H9 (cell line): Measurements from ENCODE around the gene HPCAL1. TPM values are rescaled to one million over a fixed set of nuclear protein-coding genes. Genes with fewer than 3 reads are reported as not detected.
A peak's percentile ranks its signal among the peaks of the same experiment; 100 is the strongest.

Experiments used
- DNase-seq: peaks from one replicate; pipeline ENCODE4 v3.0.0-alpha.2; 2017
- H2AFZ ChIP-seq: one replicate; pipeline ENCODE4 v1.6.1; 2013; ENCODE audit warnings: mild to moderate bottlenecking, low read length, control low read depth, moderate library complexity
- H2AK5ac ChIP-seq: 2 replicates; pipeline ENCODE4 v1.6.1; 2013; ENCODE audit warnings: low read length, control low read depth, mixed read lengths; ENCODE audit not compliant: insufficient read length
- H2BK120ac ChIP-seq: one replicate; pipeline ENCODE4 v1.6.1; 2013; ENCODE audit warnings: low read depth, mild to moderate bottlenecking, low read length, control low read depth, inconsistent platforms; ENCODE audit not compliant: poor library complexity, severe bottlenecking
- H2BK12ac ChIP-seq: 2 replicates; pipeline ENCODE4 v1.6.1; 2013; ENCODE audit warnings: low read length, control low read depth, mixed read lengths, low read depth; ENCODE audit not compliant: insufficient read length
- H2BK15ac ChIP-seq: 2 replicates; pipeline ENCODE4 v1.6.1; 2013; ENCODE audit warnings: low read depth, low read length, control low read depth
- H2BK20ac ChIP-seq: one replicate; pipeline ENCODE4 v1.6.1; 2013; ENCODE audit warnings: low read depth, mild to moderate bottlenecking, low read length, control low read depth, inconsistent platforms; ENCODE audit not compliant: poor library complexity, severe bottlenecking
- H2BK5ac ChIP-seq: 2 replicates; pipeline ENCODE4 v1.6.1; 2013; ENCODE audit warnings: low read length, control low read depth, mixed read lengths; ENCODE audit not compliant: insufficient read length
- H3K14ac ChIP-seq: 2 replicates; pipeline ENCODE4 v1.6.1; 2013; ENCODE audit warnings: low read length, control low read depth; ENCODE audit not compliant: insufficient read depth
- H3K18ac ChIP-seq: 2 replicates; pipeline ENCODE4 v1.6.1; 2013; ENCODE audit warnings: low read depth, mild to moderate bottlenecking, mixed read lengths, low read length, control low read depth; ENCODE audit not compliant: insufficient read length
- H3K23ac ChIP-seq: 2 replicates; pipeline ENCODE4 v1.6.1; 2013; ENCODE audit warnings: low read length, control low read depth, mixed read lengths, low read depth; ENCODE audit not compliant: insufficient read length
- H3K23me2 ChIP-seq: 2 replicates; pipeline ENCODE4 v1.6.1; 2013; ENCODE audit warnings: low read depth, mild to moderate bottlenecking, mixed read lengths, low read length, control low read depth; ENCODE audit not compliant: insufficient read length, poor library complexity, severe bottlenecking
- H3K27ac ChIP-seq: 2 replicates; pipeline ENCODE4 v1.5.1; 2013; ENCODE audit warnings: low read length, control low read depth, mixed read lengths, low read depth; ENCODE audit not compliant: insufficient read length
- H3K27me3 ChIP-seq: 2 replicates; pipeline ENCODE4 v1.6.1; 2013; ENCODE audit warnings: low read length, control low read depth, inconsistent platforms; ENCODE audit not compliant: insufficient read depth
- H3K4ac ChIP-seq: 2 replicates; pipeline ENCODE4 v1.6.1; 2013; ENCODE audit warnings: low read depth, mild to moderate bottlenecking, control low read depth, inconsistent platforms, low read length, moderate library complexity
- H3K4me1 ChIP-seq: 2 replicates; pipeline ENCODE4 v1.6.1; 2013; ENCODE audit warnings: low read length, control low read depth, inconsistent platforms; ENCODE audit not compliant: insufficient read depth
- H3K4me2 ChIP-seq: 2 replicates; pipeline ENCODE4 v1.6.1; 2013; ENCODE audit warnings: low read length, control low read depth, mixed read lengths; ENCODE audit not compliant: insufficient read length, insufficient read depth
- H3K56ac ChIP-seq: 2 replicates; pipeline ENCODE4 v1.6.1; 2013; ENCODE audit warnings: low read depth, mild to moderate bottlenecking, mixed read lengths, low read length, control low read depth; ENCODE audit not compliant: insufficient read length
- H3K79me1 ChIP-seq: 2 replicates; pipeline ENCODE4 v1.6.1; 2013; ENCODE audit warnings: low read depth, mild to moderate bottlenecking, moderate library complexity, low read length, control low read depth, inconsistent platforms; ENCODE audit not compliant: insufficient read depth, poor library complexity, severe bottlenecking
- H3K79me2 ChIP-seq: 2 replicates; pipeline ENCODE4 v1.6.1; 2013; ENCODE audit warnings: low read length, control low read depth, inconsistent platforms; ENCODE audit not compliant: insufficient read depth
- H3K9ac ChIP-seq: 2 replicates; pipeline ENCODE4 v1.6.1; 2013; ENCODE audit warnings: low read length, control low read depth, mixed read lengths; ENCODE audit not compliant: insufficient read length; ENCODE audit errors: extremely low read depth
- H3K9me3 ChIP-seq: one replicate; pipeline ENCODE4 v1.6.1; 2013; ENCODE audit warnings: low read depth, low read length, inconsistent platforms; ENCODE audit not compliant: control insufficient read depth
- H3T11ph ChIP-seq: one replicate; pipeline ENCODE4 v1.6.1; 2013; ENCODE audit warnings: mild to moderate bottlenecking, low read length, control low read depth, inconsistent platforms
- H4K20me1 ChIP-seq: one replicate; pipeline ENCODE4 v1.6.1; 2013; ENCODE audit not compliant: control insufficient read depth, insufficient read length, insufficient read depth
- H4K5ac ChIP-seq: 2 replicates; pipeline ENCODE4 v1.6.1; 2013; ENCODE audit warnings: low read depth, mild to moderate bottlenecking, mixed read lengths, low read length, control low read depth; ENCODE audit not compliant: insufficient read length
- H4K8ac ChIP-seq: replicated peaks from 2 replicates; pipeline ENCODE4 v1.6.1; 2013; ENCODE audit warnings: low read length, control low read depth, mixed read lengths, low read depth; ENCODE audit not compliant: insufficient read length
- H4K91ac ChIP-seq: 2 replicates; pipeline ENCODE4 v1.6.1; 2013; ENCODE audit warnings: low read depth, mild to moderate bottlenecking, moderate library complexity, mixed read lengths, low read length, control low read depth; ENCODE audit not compliant: insufficient read length
- H3K27ac Mint-ChIP-seq, 3 experiments: 2 replicates in 2 of 3; 3 replicates in 1 of 3; pipeline ENCODE4 v1.8.0; 2020 to 2021; ENCODE audit warnings: mixed read lengths in 3 of 3, mild to moderate bottlenecking in 1 of 3, moderate library complexity in 1 of 3
- H3K27me3 Mint-ChIP-seq: 2 replicates; pipeline ENCODE4 v1.8.0; 2021; ENCODE audit warnings: low read depth, mild to moderate bottlenecking, moderate library complexity, mixed read lengths
- H3K36me3 Mint-ChIP-seq, 3 experiments: 2 replicates in 2 of 3; 3 replicates in 1 of 3; pipeline ENCODE4 v1.8.0; 2020 to 2021; ENCODE audit warnings: low read depth in 3 of 3, mixed read lengths in 3 of 3; ENCODE audit not compliant: insufficient read depth in 1 of 3
- H3K4me1 Mint-ChIP-seq, 2 experiments: 2 replicates each; pipeline ENCODE4 v1.8.0; 2020; ENCODE audit warnings: mixed read lengths in 2 of 2
- H3K4me3 Mint-ChIP-seq, 2 experiments: 2 replicates in 1 of 2; 3 replicates in 1 of 2; pipeline ENCODE4 v1.8.0; 2020 to 2021; ENCODE audit warnings: mild to moderate bottlenecking in 2 of 2, mixed read lengths in 2 of 2, moderate library complexity in 1 of 2
- H3K9me3 Mint-ChIP-seq, 2 experiments: 2 replicates in 1 of 2; 3 replicates in 1 of 2; pipeline ENCODE4 v1.8.0; 2020; ENCODE audit warnings: mild to moderate bottlenecking in 2 of 2, mixed read lengths in 2 of 2, moderate library complexity in 1 of 2
- WGBS: extraction: QIAGEN DNeasy Blood & Tissue Kit; methylation state at CpG from one replicate; pipeline ENCODE4 v1.1.7; 2013; ENCODE audit warnings: missing lambda C conversion rate, low lambda C conversion rate, mixed read lengths; ENCODE audit not compliant: insufficient read length; ENCODE audit errors: extremely low coverage; 5-methylcytosine and 5-hydroxymethylcytosine counted together
- total RNA-seq: library from RNA; stranded (reverse); gene quantifications from 2 replicates; pipeline ENCODE4 v1.2.1, GENCODE V29; 2021
- TF ChIP-seq, protein P1 (sequence below): fragments of 200-600 bp; sonication (generic); conservative IDR thresholded peaks from 3 replicates; pipeline ENCODE4 v1.8.0; 2021; ENCODE audit warnings: antibody characterized with exemption, mild to moderate bottlenecking

HPCAL1 gene
- total RNA-seq, 1 experiment from 2014 or later: 4.7 TPM

- H2BK20ac ChIP-seq: no peak overlapping the region
- no peak overlapping the region for H4K91ac ChIP-seq
- H3K23ac ChIP-seq: no peak overlapping the region
- H2BK120ac ChIP-seq: no peak overlapping the region
- no peak overlapping the region for H3K56ac ChIP-seq
- no peaks in the 10 kb centered on the region for H3K79me1 ChIP-seq
- TF ChIP-seq, protein P1, sequence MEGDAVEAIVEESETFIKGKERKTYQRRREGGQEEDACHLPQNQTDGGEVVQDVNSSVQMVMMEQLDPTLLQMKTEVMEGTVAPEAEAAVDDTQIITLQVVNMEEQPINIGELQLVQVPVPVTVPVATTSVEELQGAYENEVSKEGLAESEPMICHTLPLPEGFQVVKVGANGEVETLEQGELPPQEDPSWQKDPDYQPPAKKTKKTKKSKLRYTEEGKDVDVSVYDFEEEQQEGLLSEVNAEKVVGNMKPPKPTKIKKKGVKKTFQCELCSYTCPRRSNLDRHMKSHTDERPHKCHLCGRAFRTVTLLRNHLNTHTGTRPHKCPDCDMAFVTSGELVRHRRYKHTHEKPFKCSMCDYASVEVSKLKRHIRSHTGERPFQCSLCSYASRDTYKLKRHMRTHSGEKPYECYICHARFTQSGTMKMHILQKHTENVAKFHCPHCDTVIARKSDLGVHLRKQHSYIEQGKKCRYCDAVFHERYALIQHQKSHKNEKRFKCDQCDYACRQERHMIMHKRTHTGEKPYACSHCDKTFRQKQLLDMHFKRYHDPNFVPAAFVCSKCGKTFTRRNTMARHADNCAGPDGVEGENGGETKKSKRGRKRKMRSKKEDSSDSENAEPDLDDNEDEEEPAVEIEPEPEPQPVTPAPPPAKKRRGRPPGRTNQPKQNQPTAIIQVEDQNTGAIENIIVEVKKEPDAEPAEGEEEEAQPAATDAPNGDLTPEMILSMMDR: peak; percentile 13; the same call in 1 of the 3 replicates
- H3K4me1 Mint-ChIP-seq: peaks cover 14 to 22% of the 10 kb centered on the region in 2 experiments
- no peak overlapping the region for H4K8ac ChIP-seq
- H3K4me3 Mint-ChIP-seq: peak overlapping the region; percentile 63 to 89
- H2BK15ac ChIP-seq: no peak overlapping the region; the same call in 1 of the 2 replicates
- no peak for DNase-seq
- H3K27me3 ChIP-seq: peaks cover 3% of the 10 kb centered on the region; the same call in 1 of the 2 replicates
- H3K79me2 ChIP-seq: peaks cover 4% of the 10 kb centered on the region; the same call in 1 of the 2 replicates
- peaks cover 20 to 27% (median 21%) of the 10 kb centered on the region in 3 experiments for H3K36me3 Mint-ChIP-seq
- H3K4me1 ChIP-seq: no peaks in the 10 kb centered on the region; the same call in 1 of the 2 replicates
- no peak overlapping the region for H2BK5ac ChIP-seq
- no peaks in the 10 kb centered on the region for H3K9me3 ChIP-seq
- H3T11ph ChIP-seq: no peak overlapping the region
- H2AK5ac ChIP-seq: no peak overlapping the region
- no peak overlapping the region for H3K18ac ChIP-seq
- H2BK12ac ChIP-seq: no peak overlapping the region
- H4K5ac ChIP-seq: no peak overlapping the region
- H3K9ac ChIP-seq: peak overlapping the region; percentile 16
- peak overlapping the region; percentile 71 for H3K4me2 ChIP-seq
- peaks cover 22% of the 10 kb centered on the region for H3K27me3 Mint-ChIP-seq
- peak overlapping the region in 1 of 3 experiments; percentile 74; a peak in 2 of 7 replicates for H3K27ac Mint-ChIP-seq
- no peak overlapping the region for H3K4ac ChIP-seq
- H2AFZ ChIP-seq: no peak overlapping the region
- H4K20me1 ChIP-seq: no peaks in the 10 kb centered on the region
- no peaks in the 10 kb centered on the region for H3K9me3 Mint-ChIP-seq
- peak overlapping the region; percentile 57; the same call in 1 of the 2 replicates for H3K14ac ChIP-seq
- H3K27ac ChIP-seq: no peak overlapping the region
- no CpG with 5 or more reads among the region's 32 CpGs for WGBS
- H3K23me2 ChIP-seq: peaks cover 8% of the 10 kb centered on the region
Observed at GRCh38 chr2:10447300-10447894, 144.7 kb downstream of the HPCAL1 start.
